GM12874 (cell line): ENCODE measurements around the gene ARL14EPL.

Source experiments
- CTCF ChIP-seq: IDR thresholded peaks from 2 replicates; pipeline ENCODE4 v1.5.1; 2011; ENCODE audit warnings: low read depth, mild to moderate bottlenecking, control low read depth, low read length, moderate library complexity; ENCODE audit not compliant: insufficient read depth

ARL14EPL gene

GRCh38 chr5:116097301-116097700, 65.0 kb downstream of the ARL14EPL start:
- TF ChIP-seq CTCF, result no peak

- TF ChIP-seq CTCF, result no peak
Observed at GRCh38 chr5:116098998-116099397, 66.7 kb downstream of the ARL14EPL start.
